ENCODE results near the gene SLAMF7. TPM values are rescaled to one million over a fixed set of nuclear protein-coding genes. Genes with fewer than 3 reads are reported as not detected.

The SLAMF7 gene
- total and polyA plus RNA-seq, 2 experiments from 2014 or later, result 0.11 TPM; not detected in 1

GRCh38 chr1:160744852-160745520, 5.9 kb downstream of the SLAMF7 start:
- no peak overlapping the region for H3K27ac Mint-ChIP-seq

GRCh38 chr1:160745551-160745950, 6.5 kb downstream of the SLAMF7 start:
- Mint-ChIP-seq H3K9me3 (no peaks in the 10 kb centered on the region), H3K4me3 (no peak overlapping the region), H3K36me3 (ENCODE audit: low read depth) (no peaks in the 10 kb centered on the region), H3K27ac (no peak overlapping the region), H3K27me3 (ENCODE audit: insufficient read depth, low read depth, poor library complexity) (no peaks in the 10 kb centered on the region), H3K4me1 (peaks cover 23% of the 10 kb centered on the region)
- Histone ChIP-seq H3K4me2 (no peak overlapping the region), H3K4me3 (no peak overlapping the region), H3K27me3 (ENCODE audit: insufficient read depth) (no peaks in the 10 kb centered on the region), H3F3A (replicated peaks; ENCODE audit: low read depth) (0 out of 2 replicates have a peak, but pooled peaks cover 3% of the 10 kb centered on the region), H3K27ac (ENCODE audit: low read depth) (no peak overlapping the region), H3K4me1 (ENCODE audit: insufficient read depth) (peaks cover 10% of the 10 kb centered on the region), H3K79me2 (replicated peaks; ENCODE audit: insufficient read depth) (no peaks in the 10 kb centered on the region), H2AFZ (no peak overlapping the region), H3K9me2 (ENCODE audit: insufficient read depth) (peaks cover 13% of the 10 kb centered on the region), H4K20me1 (replicated peaks; ENCODE audit: insufficient read depth) (no peaks in the 10 kb centered on the region), H3K36me3 (ENCODE audit: insufficient read depth) (no peaks in the 10 kb centered on the region)
- DNase-seq (ENCODE audit: low spot score), result no peak
- no peak for ATAC-seq
- TF ChIP-seq NANOG (IDR thresholded peaks at IDR 0.05; ENCODE audit: borderline replicate concordance) (no peak), CREB1 (CRISPR knock-in tag; IDR thresholded peaks at IDR 0.05; ENCODE audit: low read depth) (no peak), EZH2phosphoT487 (IDR thresholded peaks at IDR 0.05; ENCODE audit: unreplicated experiment) (no peak), REST (IDR thresholded peaks at IDR 0.05; ENCODE audit: unreplicated experiment) (no peak), ZNF114 (CRISPR knock-in tag; IDR thresholded peaks at IDR 0.05) (no peak), EZH2 (IDR thresholded peaks at IDR 0.05; ENCODE audit: low read depth, unreplicated experiment) (no peak), JUNB (IDR thresholded peaks at IDR 0.05; ENCODE audit: unreplicated experiment) (no peak)

More at GRCh38 chr1:160744852-160745520, 5.9 kb downstream of the SLAMF7 start:
- Histone ChIP-seq H3K27me3 (ENCODE audit: insufficient read depth) (no peaks in the 10 kb centered on the region), H3K36me3 (ENCODE audit: insufficient read depth) (no peaks in the 10 kb centered on the region), H2AFZ (no peak overlapping the region), H3K79me2 (replicated peaks; ENCODE audit: insufficient read depth) (no peaks in the 10 kb centered on the region), H3F3A (replicated peaks; ENCODE audit: low read depth) (0 out of 2 replicates have a peak, but pooled peaks cover 3% of the 10 kb centered on the region), H3K4me1 (ENCODE audit: insufficient read depth) (peaks cover 10% of the 10 kb centered on the region), H3K27ac (ENCODE audit: low read depth) (no peak overlapping the region), H3K4me2 (no peak overlapping the region), H3K4me3 (no peak overlapping the region), H4K20me1 (replicated peaks; ENCODE audit: insufficient read depth) (no peaks in the 10 kb centered on the region), H3K9me2 (ENCODE audit: insufficient read depth) (peaks cover 13% of the 10 kb centered on the region)
- Mint-ChIP-seq H3K4me3 (no peak overlapping the region), H3K4me1 (peaks cover 23% of the 10 kb centered on the region), H3K36me3 (ENCODE audit: low read depth) (no peaks in the 10 kb centered on the region), H3K27me3 (ENCODE audit: insufficient read depth, low read depth, poor library complexity) (no peaks in the 10 kb centered on the region), H3K9me3 (no peaks in the 10 kb centered on the region)
- no peak for ATAC-seq
- no peak for DNase-seq (ENCODE audit: low spot score)
- 0 out of 4 replicates have a peak, but pooled peaks of 1 of the 2 experiments have one; percentile 1 for TF ChIP-seq CTCF (conservative IDR thresholded peaks at IDR 0.05; ENCODE audit: low read depth in 2 of 2)
- TF ChIP-seq ZNF331 (CRISPR knock-in tag; IDR thresholded peaks at IDR 0.05; ENCODE audit: low read depth), result no peak
